Metanephros (tissue), 1 donor: ENCODE data around the gene RAB18. TPM values are rescaled to one million over a fixed set of nuclear protein-coding genes. Genes with fewer than 3 reads are reported as not detected.

Source experiments
- total RNA-seq: library from RNA; depleted of rRNA; stranded (reverse); fragments of >200 nt; gene quantifications from one replicate; pipeline ENCODE4 v1.2.3, GENCODE V29; 2014

The RAB18 gene
- 40.5 TPM for total RNA-seq

GRCh38 chr10:27504007-27504807 lies at the start of gene RAB18:
TSS of gene RAB18 (plus strand) at chr10:27504304. CDS start at chr10:27504370, 66 bp downstream.

Other genes starting within 250 kb of the RAB18 start
- gene MKX, start 241.5 kb downstream of the RAB18 start, total RNA-seq = 0.47 TPM